ENCODE data around the gene GRID1. TPM values are rescaled to one million over a fixed set of nuclear protein-coding genes. Genes with fewer than 3 reads are reported as not detected.

Gene GRID1
- total RNA-seq, 1 experiment from 2014 or later: 0.37 TPM

GRCh38 chr10:85864173-85864549, 502.4 kb downstream of the GRID1 start:
- Mint-ChIP-seq H3K9me3 (peaks cover 6% of the 10 kb centered on the region), H3K4me3 (no peak overlapping the region), H3K27ac (no peak overlapping the region), H3K27me3 (ENCODE audit: low read depth) (no peaks in the 10 kb centered on the region; the same call in 1 of the 2 replicates), H3K4me1 (peaks cover 29% of the 10 kb centered on the region), H3K36me3 (no peaks in the 10 kb centered on the region)
- TF ChIP-seq E2F1 (CRISPR knock-in tag; IDR thresholded peaks at IDR 0.05) (no peak), PRDM15 (CRISPR knock-in tag; IDR thresholded peaks at IDR 0.05) (no peak), ZNF232 (CRISPR knock-in tag; IDR thresholded peaks at IDR 0.05) (no peak), IRF2 (CRISPR knock-in tag; IDR thresholded peaks at IDR 0.05; ENCODE audit: borderline replicate concordance, low read depth) (no peak), ZNF138 (CRISPR knock-in tag; conservative IDR thresholded peaks at IDR 0.05) (no peak), SOX15 (CRISPR knock-in tag; IDR thresholded peaks at IDR 0.05) (no peak), GTF2I (CRISPR knock-in tag; conservative IDR thresholded peaks at IDR 0.05) (no peak), SMAD4 (CRISPR knock-in tag; IDR thresholded peaks at IDR 0.05) (no peak), USF1 (CRISPR knock-in tag; IDR thresholded peaks at IDR 0.05) (no peak), PRRX2 (CRISPR knock-in tag; IDR thresholded peaks at IDR 0.05) (no peak), FOXP1 (CRISPR knock-in tag; IDR thresholded peaks at IDR 0.05; ENCODE audit: borderline replicate concordance) (no peak), HMGXB4 (CRISPR knock-in tag; IDR thresholded peaks at IDR 0.05) (no peak), ZNF317 (CRISPR knock-in tag; IDR thresholded peaks at IDR 0.05; ENCODE audit: borderline replicate concordance, low read depth) (no peak), ZNF512 (CRISPR knock-in tag; IDR thresholded peaks at IDR 0.05; ENCODE audit: borderline replicate concordance) (no peak), HMGA2 (CRISPR knock-in tag; IDR thresholded peaks at IDR 0.05) (no peak), ZSCAN18 (CRISPR knock-in tag; IDR thresholded peaks at IDR 0.05) (no peak), IRF1 (CRISPR knock-in tag; IDR thresholded peaks at IDR 0.05) (no peak)
- ChIA-PET POLR2A (no interaction called here), CTCF (interaction anchor here (1.5 kb wide), 1 partner anchor 112 kb away, joined by 6 read pairs; no protein-coding TSS in a partner anchor)
- no peak for ATAC-seq
- DNase-seq (ENCODE audit: low spot score): no peak

All from WTC11 (cell line).